PC-9 (cell line): ENCODE data around the gene TSLP. TPM values are rescaled to one million over a fixed set of nuclear protein-coding genes. Genes with fewer than 3 reads are reported as not detected.

Experiments
- Bru-seq: library from RNA; stranded (reverse); fragments of 400-500 nt; gene quantifications from one replicate; lab custom pipeline; 2021; lab: Mats Ljungman, UMichigan
- BruChase-seq, 2 experiments: library from RNA; stranded (reverse); fragments of 400-500 nt; gene quantifications; one replicate each; lab custom pipeline; 2021; lab: Mats Ljungman, UMichigan
- BruUV-seq: library from RNA; stranded (reverse); fragments of 400-500 nt; replicated peaks from 2 replicates; lab custom pipeline; 2021; lab: Mats Ljungman, UMichigan
- CTCF ChIA-PET: fragments of 300-600 bp; sonication (Branson Sonifier 250); formaldehyde crosslinking; loops from one replicate; lab custom pipeline; 2022; ENCODE audit warnings: antibody characterized with exemption; lab: Charles Lee
- POLR2A ChIA-PET: fragments of 300-600 bp; sonication (Branson Sonifier 250); formaldehyde crosslinking; loops from one replicate; lab custom pipeline; 2022; ENCODE audit warnings: antibody characterized with exemption; ENCODE audit not compliant: unreplicated experiment; lab: Charles Lee
- DNase-seq, 2 experiments: peaks; one replicate each; pipeline versions ENCODE4 v3.0.0 to v3.0.0-alpha.2; 2015 to 2022; ENCODE audit warnings: mixed read lengths in 1 of 2
- H2AFZ ChIP-seq: fragments of 200-600 bp; sonication (generic); 2 replicates; pipeline ENCODE4 v1.8.1; 2017; ENCODE audit warnings: antibody characterized with exemption
- H3F3A ChIP-seq: fragments of 200-600 bp; sonication (generic); 2 replicates; pipeline ENCODE4 v1.8.1; 2017; ENCODE audit warnings: antibody characterized with exemption, mild to moderate bottlenecking, low read depth; ENCODE audit not compliant: insufficient read depth
- H3K27ac ChIP-seq: fragments of 200-600 bp; sonication (generic); 2 replicates; pipeline ENCODE4 v1.6.1; 2016; ENCODE audit warnings: mixed run types
- H3K27me3 ChIP-seq: fragments of 200-600 bp; sonication (generic); 2 replicates; pipeline ENCODE4 v1.6.1; 2016; ENCODE audit warnings: low read depth, mixed run types; ENCODE audit not compliant: insufficient read depth
- H3K36me3 ChIP-seq: fragments of 200-600 bp; sonication (generic); 2 replicates; pipeline ENCODE4 v1.6.1; 2016; ENCODE audit warnings: low read depth, mixed run types
- H3K4me1 ChIP-seq: fragments of 200-600 bp; sonication (generic); replicated peaks from 2 replicates; pipeline ENCODE4 v1.6.1; 2016; ENCODE audit warnings: mixed run types; ENCODE audit not compliant: insufficient read depth
- H3K4me2 ChIP-seq: fragments of 200-600 bp; sonication (generic); 2 replicates; pipeline ENCODE4 v1.6.1; 2017; ENCODE audit warnings: mixed run types
- H3K4me3 ChIP-seq: fragments of 200-600 bp; sonication (generic); 2 replicates; pipeline ENCODE4 v1.6.1; 2016; ENCODE audit warnings: mixed run types
- H3K79me2 ChIP-seq: fragments of 200-600 bp; sonication (generic); 2 replicates; pipeline ENCODE4 v1.6.1; 2017; ENCODE audit warnings: low read depth, mixed run types
- H3K9me2 ChIP-seq: fragments of 200-600 bp; sonication (generic); 2 replicates; pipeline ENCODE4 v1.8.1; 2017; ENCODE audit warnings: mild to moderate bottlenecking; ENCODE audit not compliant: insufficient read depth
- H3K9me3 ChIP-seq: fragments of 200-600 bp; sonication (generic); 2 replicates; pipeline ENCODE4 v1.8.1; 2016; ENCODE audit warnings: low read depth; ENCODE audit not compliant: insufficient read depth
- H4K20me1 ChIP-seq: fragments of 200-600 bp; sonication (generic); 2 replicates; pipeline ENCODE4 v1.8.1; 2017; ENCODE audit not compliant: insufficient read depth
- CTCF ChIP-seq: fragments of 200-600 bp; sonication (generic); conservative IDR thresholded peaks from 2 replicates; pipeline ENCODE4 v1.6.1; 2017; ENCODE audit warnings: mixed run types, antibody characterized with exemption, mild to moderate bottlenecking, moderate library complexity
- EZH2 ChIP-seq: fragments of 200-600 bp; sonication (generic); IDR thresholded peaks from 2 replicates; pipeline ENCODE4 v1.8.0; 2017; ENCODE audit warnings: antibody characterized with exemption, low read depth
- intact Hi-C: fragments of 100-400 bp; cut with micrococcal nuclease; formaldehyde crosslinking; loops from one replicate; pipeline ENCODE4 v1.10.0; 2022; ENCODE audit not compliant: unreplicated experiment
- long read RNA-seq: library from polyadenylated mRNA; stranded (forward); transcript quantifications from one replicate; pipeline ENCODE4 v2.0.0, GENCODE V29; 2022
- total RNA-seq: library from RNA; stranded (reverse); gene quantifications from 2 replicates; pipeline ENCODE4 v1.2.3, GENCODE V29; 2021

Gene TSLP
- total RNA-seq, result not detected in 2 replicates
- Bru-seq, nascent RNA, result not detected
- BruChase-seq, experiment 1, labeled RNA remaining after a 2-hour chase, result not detected
- not detected for BruChase-seq, experiment 2, labeled RNA remaining after a 6-hour chase
- long read RNA-seq, result 0 reads

- BruUV-seq, result no TSS peak
- Histone ChIP-seq H4K20me1 (no peaks in the 10 kb centered on the region), H2AFZ (no peak within 1 kb of the TSS), H3F3A (no peaks in the 10 kb centered on the region), H3K4me1 (peaks cover 6% of the 10 kb centered on the region; the same call in 1 of the 2 replicates), H3K9me3 (no peaks in the 10 kb centered on the region), H3K4me3 (no peak within 1 kb of the TSS), H3K27ac (no peak within 1 kb of the TSS), H3K27me3 (peaks cover 14% of the 10 kb centered on the region; the same call in 1 of the 2 replicates), H3K79me2 (no peaks in the 10 kb centered on the region), H3K4me2 (no peak within 1 kb of the TSS), H3K36me3 (no peaks in the 10 kb centered on the region), H3K9me2 (no peaks in the 10 kb centered on the region; the same call in 1 of the 2 replicates)
- POLR2A ChIA-PET, result no interaction called here
- DNase-seq, result no peak
- CTCF ChIA-PET, result no interaction called here
- intact Hi-C loops, result no loop called here
- TF ChIP-seq EZH2 (no peak), CTCF (no peak)
Observed at GRCh38 chr5:111071413-111071812, at the start of gene TSLP. TSLP (plus strand) TSS chr5:111071713; CDS start chr5:111071891, 178 bp downstream.

GRCh38 chr5:111022301-111022700, 49.2 kb upstream of the TSLP start:
- no peak overlapping the region for H3K4me2 ChIP-seq
- H3K36me3 ChIP-seq, result no peaks in the 10 kb centered on the region
- no peak for DNase-seq
- no peaks in the 10 kb centered on the region for H3K9me3 ChIP-seq
- no peaks in the 10 kb centered on the region; the same call in 1 of the 2 replicates for H3K9me2 ChIP-seq
- H3K4me1 ChIP-seq, result no peaks in the 10 kb centered on the region
- no peak overlapping the region for H2AFZ ChIP-seq
- H3F3A ChIP-seq, result no peaks in the 10 kb centered on the region
- no peak overlapping the region for H3K4me3 ChIP-seq
- no peaks in the 10 kb centered on the region for H4K20me1 ChIP-seq
- no peaks in the 10 kb centered on the region for H3K79me2 ChIP-seq
- no TSS peak for BruUV-seq
- intact Hi-C loops, result no loop called here
- ChIA-PET POLR2A (no interaction called here), CTCF (no interaction called here)
- TF ChIP-seq CTCF (no peak), EZH2 (no peak)
- H3K27ac ChIP-seq, result no peak overlapping the region
- H3K27me3 ChIP-seq, result no peaks in the 10 kb centered on the region

- Histone ChIP-seq H3K9me2 (no peaks in the 10 kb centered on the region; the same call in 1 of the 2 replicates), H3K4me3 (no peak overlapping the region), H3F3A (no peaks in the 10 kb centered on the region), H4K20me1 (no peaks in the 10 kb centered on the region), H2AFZ (peak overlapping the region; percentile 46; the same call in 1 of the 2 replicates), H3K4me2 (peak overlapping the region; percentile 15), H3K4me1 (peaks cover 8% of the 10 kb centered on the region), H3K27me3 (no peaks in the 10 kb centered on the region; the same call in 1 of the 2 replicates), H3K79me2 (no peaks in the 10 kb centered on the region), H3K9me3 (no peaks in the 10 kb centered on the region), H3K36me3 (no peaks in the 10 kb centered on the region), H3K27ac (no peak overlapping the region; the same call in 1 of the 2 replicates)
- POLR2A ChIA-PET, result no interaction called here
- CTCF ChIA-PET, result no interaction called here
- no peak for TF ChIP-seq EZH2
- TF ChIP-seq CTCF, result no peak
- BruUV-seq, result no TSS peak
- no peak for DNase-seq
- intact Hi-C loops, result no loop called here
Observed at GRCh38 chr5:111028865-111029264, 42.6 kb upstream of the TSLP start.
